HG03520 (cell line): ENCODE data around the gene NFATC2.

ENCODE experiments used
- ATAC-seq: cut with Tn5 transposase; IDR thresholded peaks from one replicate; pipeline ENCODE4 v1.9.1; 2021; ENCODE audit warnings: mild to moderate bottlenecking, moderate library complexity; ENCODE audit not compliant: unreplicated experiment

The NFATC2 gene

DNA sequence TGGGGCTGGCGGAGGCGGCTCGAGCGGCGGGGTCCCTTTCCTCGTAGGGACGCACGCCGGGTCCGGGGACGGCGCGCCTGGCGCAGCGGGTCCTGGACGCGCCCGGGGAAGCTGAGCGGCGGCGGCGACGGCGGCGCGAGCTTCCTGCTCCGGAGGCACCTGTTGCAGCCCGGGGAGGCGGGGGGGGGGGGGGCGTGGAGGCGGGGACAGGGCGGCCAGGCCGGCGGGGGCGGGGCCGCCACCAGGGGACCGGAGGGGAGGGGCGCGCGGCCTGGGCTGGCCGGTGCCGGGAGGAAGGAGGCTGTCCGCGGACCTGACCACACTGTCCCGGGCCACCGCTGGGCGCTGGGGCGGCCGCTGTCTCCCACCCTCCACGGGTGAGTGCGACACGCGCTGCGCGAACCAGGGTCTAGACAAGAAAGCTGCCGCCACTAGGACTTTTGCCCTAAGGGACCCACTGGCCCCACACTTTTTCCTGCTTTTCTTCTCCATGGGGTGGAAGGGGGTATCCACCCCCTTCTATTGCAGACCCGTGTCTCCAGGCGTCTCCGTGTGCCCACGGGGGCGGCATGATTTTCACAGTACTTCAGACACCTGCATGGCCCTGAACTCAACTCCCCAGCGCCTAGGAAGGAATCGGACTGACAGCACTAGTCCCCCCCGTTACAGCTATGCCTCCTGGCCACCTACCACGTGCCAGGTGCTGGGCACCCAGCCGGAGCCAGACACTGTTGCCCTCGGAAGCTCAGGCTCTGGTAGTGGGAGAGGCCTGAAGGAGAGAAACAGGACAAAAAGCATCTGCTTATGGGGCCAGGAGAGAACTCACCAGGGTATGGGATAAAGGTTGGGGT, at the start of gene NFATC2:
Gene NFATC2 (minus strand): TSS at position 149 of the 851 bp plus-strand sequence. CDS start 220 bp downstream, outside the sequence.
- ATAC-seq = peak; percentile 34

GRCh38 chr20:51591871-51592270, 49.4 kb upstream of the NFATC2 start:
- no peak for ATAC-seq

DNA sequence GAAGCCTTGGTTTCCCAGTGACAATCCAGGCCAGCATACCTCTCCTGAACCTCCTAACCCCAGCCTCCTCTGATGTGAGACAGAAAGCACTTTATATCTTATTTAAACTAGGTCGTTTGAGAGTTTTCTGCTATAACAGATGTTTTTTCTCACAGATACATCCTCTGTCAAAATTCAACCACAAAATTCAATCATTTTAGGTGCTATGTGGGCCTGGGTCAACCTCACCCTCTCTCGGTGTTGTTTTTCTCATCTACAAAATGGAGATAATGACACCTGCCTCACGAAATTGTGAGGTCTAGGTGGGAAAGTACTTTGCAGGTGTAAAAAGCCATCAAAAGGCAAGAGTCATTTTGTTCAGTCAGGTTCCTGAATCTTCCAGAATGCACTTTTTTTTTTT, 46.2 kb upstream of the NFATC2 start:
- ATAC-seq = no peak

DNA sequence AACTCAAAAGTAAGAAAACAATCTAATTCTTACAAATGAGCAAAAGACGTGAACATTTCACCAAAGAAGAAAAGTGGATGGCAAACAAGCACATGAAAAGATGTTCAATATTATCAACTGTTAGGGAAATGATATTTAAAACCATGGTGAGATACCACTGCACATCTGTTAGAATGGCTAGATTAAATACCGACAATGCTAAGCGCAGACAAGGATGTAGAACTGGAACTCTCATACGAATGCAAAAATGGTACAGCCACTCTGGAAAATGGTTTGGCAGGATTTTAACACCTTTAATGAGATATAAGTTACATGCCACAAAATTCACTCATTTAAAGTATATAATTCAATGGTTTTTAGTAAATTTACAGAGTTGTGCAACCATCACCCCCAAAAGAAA, 44.6 kb upstream of the NFATC2 start:
- ATAC-seq = no peak

DNA sequence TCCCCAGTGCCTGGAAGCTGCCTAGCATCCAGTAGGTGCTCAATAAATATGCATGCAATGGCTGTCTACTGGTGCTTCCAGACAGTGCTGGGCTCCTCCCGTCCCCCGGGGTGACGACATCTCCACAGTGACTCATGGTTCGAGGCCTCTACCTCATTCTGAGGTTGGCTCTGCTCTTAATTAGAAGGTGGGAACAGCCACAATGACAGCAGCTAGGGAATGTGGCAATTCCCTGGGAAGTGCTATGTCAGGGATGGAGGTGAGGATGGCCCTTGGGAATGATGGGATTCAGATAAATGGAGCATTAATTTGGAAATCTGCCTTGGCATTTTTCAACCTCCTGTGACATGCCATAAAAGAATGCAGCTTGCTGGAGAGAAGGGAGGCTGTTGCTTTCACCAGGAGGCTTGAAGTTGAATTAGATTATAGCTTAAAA, 43.5 kb upstream of the NFATC2 start:
- no peak for ATAC-seq

- ATAC-seq = no peak
These were observed 42.6 kb upstream of the NFATC2 start for GRCh38 chr20:51585148-51585547.

GRCh38 chr20:51584737-51585136, 42.2 kb upstream of the NFATC2 start:
- ATAC-seq = no peak

DNA sequence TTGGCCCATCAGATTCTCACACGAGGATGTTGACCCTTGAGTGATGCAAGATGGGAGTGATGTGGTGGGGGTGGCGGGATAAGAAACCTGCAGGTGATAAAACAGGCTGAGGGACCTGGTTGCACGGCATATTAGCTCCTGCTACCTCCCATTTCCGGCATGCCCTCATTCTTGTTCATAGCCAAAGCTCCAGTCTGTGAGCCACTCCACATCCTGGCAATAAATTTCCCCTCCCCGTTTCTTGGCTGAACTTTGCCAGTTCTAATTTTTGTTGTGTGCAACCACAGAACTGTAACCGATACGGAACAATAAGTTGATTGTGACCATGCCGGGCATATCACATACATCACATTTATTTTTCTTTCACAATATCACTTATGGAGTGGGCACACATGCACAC, 41.6 kb upstream of the NFATC2 start:
- ATAC-seq = no peak

GRCh38 chr20:51583499-51583898, 41.0 kb upstream of the NFATC2 start:
- ATAC-seq = no peak

- no peak for ATAC-seq
These were observed 40.6 kb upstream of the NFATC2 start for GRCh38 chr20:51583073-51583472.

- no peak for ATAC-seq
These were observed 39.1 kb upstream of the NFATC2 start for GRCh38 chr20:51581571-51581970.

- ATAC-seq = no peak
These were observed 36.6 kb upstream of the NFATC2 start for GRCh38 chr20:51579137-51579536.

- ATAC-seq = no peak
These were observed 35.6 kb upstream of the NFATC2 start for GRCh38 chr20:51578145-51578459.

- ATAC-seq = no peak
These were observed 35.1 kb upstream of the NFATC2 start for GRCh38 chr20:51577432-51578144.

DNA sequence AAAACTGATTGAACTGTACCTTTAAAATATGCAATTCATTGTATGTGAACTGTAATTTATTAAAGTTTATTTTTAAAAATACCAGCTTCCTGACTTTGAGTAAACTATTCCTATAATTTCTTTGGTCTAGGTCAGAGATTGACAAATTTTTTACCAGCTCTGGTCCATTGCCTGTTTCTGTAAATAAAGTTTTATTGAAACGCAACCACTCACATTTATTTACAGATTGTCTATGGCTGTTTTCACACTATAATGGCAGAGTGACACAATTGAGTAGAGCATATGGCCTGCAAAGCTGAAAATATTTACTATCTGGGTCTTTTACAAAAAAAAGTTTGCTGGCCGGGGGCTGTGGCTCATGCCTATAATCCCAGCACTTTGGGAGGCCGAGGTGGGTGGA, 33.0 kb upstream of the NFATC2 start:
- no peak for ATAC-seq

GRCh38 chr20:51574248-51575033, 31.9 kb upstream of the NFATC2 start:
- no peak for ATAC-seq

DNA sequence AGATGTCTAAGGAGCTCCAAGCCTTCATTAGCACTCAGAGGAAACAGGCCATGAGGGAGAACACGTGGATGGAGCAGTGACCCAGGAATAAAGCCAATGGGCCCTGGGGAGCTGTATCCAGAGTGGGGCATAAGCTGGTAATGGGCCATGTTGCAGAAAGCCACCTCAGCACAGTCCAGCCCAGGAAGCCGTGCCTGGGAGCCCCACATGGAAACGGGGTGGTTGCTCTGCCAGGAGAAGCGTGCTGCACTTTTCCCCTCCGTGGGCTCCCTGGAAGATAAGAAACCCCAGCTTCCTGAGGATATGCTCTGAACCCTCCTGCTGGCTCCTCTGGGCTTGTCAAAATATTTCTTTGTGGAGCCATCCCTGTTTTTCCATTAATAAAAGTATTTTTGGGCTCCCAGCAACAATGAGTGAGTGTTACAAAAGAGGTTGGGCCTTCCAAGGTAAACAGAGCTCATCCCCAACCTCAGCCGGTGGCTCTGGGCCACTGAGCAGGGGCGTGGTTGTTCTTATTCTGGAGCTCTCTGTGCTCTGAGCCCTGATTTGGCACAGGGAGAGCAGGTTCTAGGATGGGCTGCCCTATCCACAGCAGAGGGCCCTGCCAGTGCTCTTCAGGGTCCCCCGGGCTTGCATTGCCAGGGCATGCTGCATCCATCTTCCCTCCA, 31.2 kb upstream of the NFATC2 start:
- no peak for ATAC-seq

DNA sequence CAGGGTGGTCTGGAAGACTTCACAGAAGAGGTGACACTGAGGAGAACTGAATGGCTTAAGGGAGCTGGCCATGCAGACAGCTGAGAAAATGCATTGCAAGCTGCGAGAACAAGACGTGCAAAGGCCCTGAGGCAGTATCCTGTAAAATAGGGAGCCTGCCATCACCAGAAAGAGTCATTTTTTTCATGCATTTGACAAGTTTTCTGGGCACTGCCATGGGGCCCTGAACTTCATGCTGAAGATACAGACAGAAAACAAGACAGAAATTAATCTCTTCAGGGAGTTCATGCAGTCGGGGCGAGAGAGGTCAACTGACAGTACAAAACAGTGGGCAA, 28.9 kb upstream of the NFATC2 start:
- no peak for ATAC-seq

GRCh38 chr20:51570739-51571459, 28.4 kb upstream of the NFATC2 start:
- no peak for ATAC-seq
